SK-N-MC (cell line): Measurements from ENCODE around the gene MEDAG.

Experiments
- FOXP2 ChIP-seq: optimal IDR thresholded peaks from 2 replicates; pipeline ENCODE3; 2011; ENCODE audit warnings: mild to moderate bottlenecking, moderate library complexity; ENCODE audit not compliant: insufficient read depth; ENCODE audit errors: extremely low read length, control extremely low read depth
- POLR2AphosphoS5 ChIP-seq: IDR thresholded peaks from 2 replicates; pipeline ENCODE4 v1.6.1; 2012; ENCODE audit warnings: mild to moderate bottlenecking, low read depth, low read length, borderline replicate concordance

DNA sequence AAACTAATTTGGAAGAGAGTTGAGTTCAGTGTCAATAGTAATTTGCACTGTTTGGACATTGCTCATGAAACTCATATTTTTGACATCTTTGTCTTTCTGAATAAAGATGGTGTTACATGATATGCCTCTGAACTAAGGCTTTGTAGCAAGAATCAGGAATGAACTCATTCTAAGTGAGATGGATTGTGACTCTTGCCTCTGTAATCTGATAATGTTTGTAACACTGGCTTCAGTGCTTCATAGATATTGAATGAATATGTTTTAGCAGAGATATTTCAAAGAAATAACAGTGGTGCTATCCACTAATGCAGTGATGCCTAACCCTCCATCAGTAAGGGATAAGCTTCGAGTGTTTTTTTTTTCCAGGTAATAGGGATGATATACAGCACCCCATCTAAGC, 59.3 kb downstream of the MEDAG start:
- TF ChIP-seq POLR2AphosphoS5 = no peak
- TF ChIP-seq FOXP2 = no peak
